AG04450 (cell line): ENCODE data around the gene IFT88. TPM values are rescaled to one million over a fixed set of nuclear protein-coding genes. Genes with fewer than 3 reads are reported as not detected.

Experiments
- CTCF ChIA-PET: fragments of 300-600, 350-600 bp; formaldehyde crosslinking; extraction: SDS; loops from one replicate; lab custom pipeline; 2022; ENCODE audit warnings: antibody characterized with exemption, inconsistent platforms; lab: Charles Lee
- POLR2A ChIA-PET: fragments of 350-600 bp; formaldehyde crosslinking; extraction: SDS; loops from one replicate; lab custom pipeline; 2021; ENCODE audit warnings: antibody characterized with exemption, inconsistent platforms; lab: Yijun Ruan, JAX
- DNase-seq: peaks from one replicate; pipeline ENCODE4 v3.0.0-alpha.2; 2011; ENCODE audit warnings: low read depth, low spot score
- H3K27ac ChIP-seq: one replicate; pipeline ENCODE4 v1.5.1; 2012; ENCODE audit warnings: low read depth, low read length, control low read depth
- H3K27me3 ChIP-seq: one replicate; pipeline ENCODE4 v1.6.0; 2012; ENCODE audit warnings: low read length; ENCODE audit not compliant: control insufficient read depth, insufficient read depth
- H3K4me3 ChIP-seq: 2 replicates; pipeline ENCODE4 v1.5.1; 2011; ENCODE audit warnings: mild to moderate bottlenecking, low read depth, low read length, control low read depth
- H3K9me3 ChIP-seq: 2 replicates; pipeline ENCODE4 v1.5.1; 2012; ENCODE audit warnings: low read length; ENCODE audit not compliant: control insufficient read depth, insufficient read depth
- polyA plus RNA-seq: library from polyadenylated mRNA; depleted of rRNA; stranded (reverse); fragments of >200 nt; gene quantifications from 2 replicates; pipeline ENCODE4 v1.2.3, GENCODE V29; 2011
- TF ChIP-seq, protein P1 (sequence below): IDR thresholded peaks from 2 replicates; pipeline ENCODE4 v1.5.1; 2011; ENCODE audit warnings: low read depth, low read length, control low read depth, inconsistent platforms

The IFT88 gene
- polyA plus RNA-seq, 1 experiment: 15.8 TPM

DNA sequence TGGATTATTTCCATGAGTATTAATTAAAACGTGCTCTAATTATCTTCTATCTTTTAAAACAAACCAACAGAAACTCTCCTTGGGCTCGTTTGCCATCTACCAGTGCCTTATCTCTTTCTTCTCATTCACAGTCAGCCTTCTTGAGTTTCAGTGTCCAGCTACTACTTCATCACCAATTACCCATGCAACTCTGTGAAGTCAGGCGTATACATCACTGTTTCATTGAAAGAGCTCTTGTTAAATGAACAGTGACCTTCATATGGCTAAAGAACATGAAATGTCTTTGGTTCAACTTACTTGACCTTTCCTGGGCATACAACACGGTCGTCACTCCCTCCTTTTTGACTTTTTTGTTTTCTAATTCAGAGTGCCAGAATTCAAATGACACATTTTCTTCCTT lies 5.2 kb upstream of the IFT88 start:
- CTCF ChIA-PET: no interaction called here
- H3K27ac ChIP-seq: no peak overlapping the region
- DNase-seq: no peak
- no peak overlapping the region for H3K4me3 ChIP-seq
- H3K9me3 ChIP-seq: peaks cover 15% of the 10 kb centered on the region
- TF ChIP-seq, protein P1, sequence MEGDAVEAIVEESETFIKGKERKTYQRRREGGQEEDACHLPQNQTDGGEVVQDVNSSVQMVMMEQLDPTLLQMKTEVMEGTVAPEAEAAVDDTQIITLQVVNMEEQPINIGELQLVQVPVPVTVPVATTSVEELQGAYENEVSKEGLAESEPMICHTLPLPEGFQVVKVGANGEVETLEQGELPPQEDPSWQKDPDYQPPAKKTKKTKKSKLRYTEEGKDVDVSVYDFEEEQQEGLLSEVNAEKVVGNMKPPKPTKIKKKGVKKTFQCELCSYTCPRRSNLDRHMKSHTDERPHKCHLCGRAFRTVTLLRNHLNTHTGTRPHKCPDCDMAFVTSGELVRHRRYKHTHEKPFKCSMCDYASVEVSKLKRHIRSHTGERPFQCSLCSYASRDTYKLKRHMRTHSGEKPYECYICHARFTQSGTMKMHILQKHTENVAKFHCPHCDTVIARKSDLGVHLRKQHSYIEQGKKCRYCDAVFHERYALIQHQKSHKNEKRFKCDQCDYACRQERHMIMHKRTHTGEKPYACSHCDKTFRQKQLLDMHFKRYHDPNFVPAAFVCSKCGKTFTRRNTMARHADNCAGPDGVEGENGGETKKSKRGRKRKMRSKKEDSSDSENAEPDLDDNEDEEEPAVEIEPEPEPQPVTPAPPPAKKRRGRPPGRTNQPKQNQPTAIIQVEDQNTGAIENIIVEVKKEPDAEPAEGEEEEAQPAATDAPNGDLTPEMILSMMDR: no peak
- POLR2A ChIA-PET: no interaction called here
- no peaks in the 10 kb centered on the region for H3K27me3 ChIP-seq

DNA sequence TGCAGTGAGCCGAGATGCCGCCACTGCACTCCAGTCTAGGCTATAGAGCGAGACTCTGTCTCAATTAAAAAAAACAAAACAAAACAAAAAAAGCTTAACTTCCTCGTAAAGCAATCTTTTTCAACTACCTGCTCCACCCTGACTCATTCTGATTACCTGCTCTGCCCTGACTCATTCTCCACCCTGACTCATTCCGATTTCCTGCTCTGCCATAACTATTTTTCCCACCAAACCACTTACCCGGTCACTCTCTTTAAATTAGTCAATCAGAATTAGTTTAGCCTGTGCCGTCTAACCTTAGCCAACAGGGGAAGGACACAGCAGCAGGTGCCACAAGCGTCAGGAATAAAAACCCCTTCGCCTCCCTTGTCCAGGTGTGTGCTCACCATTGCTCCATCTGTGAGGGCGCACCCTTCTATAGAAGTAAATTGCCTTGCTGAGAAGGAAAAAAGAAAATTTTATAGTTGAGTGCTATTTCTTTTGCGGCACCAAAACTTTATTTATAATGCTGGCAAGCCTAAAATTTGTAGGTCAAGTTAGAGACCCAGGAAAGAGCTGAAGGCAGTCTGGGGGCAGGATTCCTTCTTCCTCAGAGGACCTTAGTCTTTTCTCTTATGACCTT lies 1.7 kb upstream of the IFT88 start:
- CTCF ChIA-PET: no interaction called here
- no peak for DNase-seq
- Histone ChIP-seq H3K27ac (no peak overlapping the region), H3K9me3 (peaks cover 15% of the 10 kb centered on the region), H3K4me3 (no peak overlapping the region), H3K27me3 (no peaks in the 10 kb centered on the region)
- POLR2A ChIA-PET: no interaction called here
- TF ChIP-seq, protein P1: no peak

DNA sequence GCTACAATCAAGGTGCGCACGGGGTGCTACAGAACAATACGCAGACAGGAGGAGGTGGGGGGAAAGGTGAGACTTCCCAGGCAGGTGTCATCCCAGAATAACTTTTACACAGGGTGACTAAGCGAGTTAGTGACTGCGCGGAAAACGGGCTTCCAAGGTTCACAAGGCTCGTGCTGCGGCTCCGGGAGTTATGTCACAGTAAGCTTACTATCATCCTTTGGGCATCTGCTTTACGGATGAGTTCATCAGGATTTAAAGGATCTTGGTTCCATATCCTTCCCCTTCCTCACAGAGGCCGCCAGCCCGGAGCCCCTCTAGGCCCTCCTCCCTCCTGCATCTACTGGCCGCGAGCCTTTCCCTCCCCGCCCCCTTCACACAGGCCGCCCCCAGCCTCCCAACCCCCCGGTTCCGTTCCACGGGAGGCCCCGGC lies 474 bp upstream of the IFT88 start:
- Histone ChIP-seq H3K27ac (peak overlapping the region; percentile 87), H3K4me3 (peak overlapping the region; percentile 79), H3K9me3 (peaks cover 15% of the 10 kb centered on the region), H3K27me3 (no peaks in the 10 kb centered on the region)
- DNase-seq: peak; percentile 53
- TF ChIP-seq, protein P1: no peak
- ChIA-PET POLR2A (no interaction called here), CTCF (no interaction called here)

DNA sequence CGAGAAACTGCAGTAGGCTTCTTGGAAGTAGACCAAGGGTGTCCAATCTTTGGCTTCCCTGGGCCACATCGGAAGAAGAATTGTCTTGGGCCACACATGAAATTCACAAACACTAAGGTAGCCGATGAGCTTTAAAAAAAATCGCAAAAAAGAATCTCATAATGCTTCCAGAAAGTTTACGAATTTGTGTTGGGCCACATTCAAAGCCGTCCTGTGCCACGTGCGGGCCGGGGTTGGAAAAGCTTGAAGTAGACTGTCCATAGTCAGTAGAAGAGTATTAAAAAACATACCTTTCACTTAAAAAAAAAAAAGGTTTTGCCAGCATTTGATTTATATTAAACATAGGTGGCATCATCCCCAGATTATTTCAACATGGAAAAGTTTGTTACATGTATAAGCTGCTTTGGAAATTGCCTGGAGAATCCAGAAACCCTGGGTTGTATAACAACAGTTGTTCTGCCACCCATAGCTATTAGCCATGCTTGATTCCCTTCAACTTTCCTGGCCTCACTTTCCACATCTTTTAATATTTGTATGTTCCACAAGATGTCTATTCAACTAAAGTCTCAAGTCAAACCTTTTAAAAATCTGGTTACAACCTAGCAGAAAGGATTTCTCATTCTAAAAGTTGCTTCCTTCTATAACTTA lies 1.0 kb downstream of the IFT88 start:
- peak overlapping the region; percentile 79 for H3K4me3 ChIP-seq
- POLR2A ChIA-PET: interaction anchor here (0.5 to 0.6 kb wide), 2 partner anchors 27 to 136 kb away, joined by 3 to 6 read pairs; partner anchors contain the start of gene IL17D
- DNase-seq: no peak
- H3K27ac ChIP-seq: peak overlapping the region; percentile 87
- H3K27me3 ChIP-seq: no peaks in the 10 kb centered on the region
- H3K9me3 ChIP-seq: peaks cover 15% of the 10 kb centered on the region
- CTCF ChIA-PET: interaction anchor here (0.6 to 1.5 kb wide), 5 partner anchors 20 to 371 kb away, joined by 3 to 7 read pairs (median 5); no protein-coding TSS in a partner anchor
- TF ChIP-seq, protein P1: no peak

DNA sequence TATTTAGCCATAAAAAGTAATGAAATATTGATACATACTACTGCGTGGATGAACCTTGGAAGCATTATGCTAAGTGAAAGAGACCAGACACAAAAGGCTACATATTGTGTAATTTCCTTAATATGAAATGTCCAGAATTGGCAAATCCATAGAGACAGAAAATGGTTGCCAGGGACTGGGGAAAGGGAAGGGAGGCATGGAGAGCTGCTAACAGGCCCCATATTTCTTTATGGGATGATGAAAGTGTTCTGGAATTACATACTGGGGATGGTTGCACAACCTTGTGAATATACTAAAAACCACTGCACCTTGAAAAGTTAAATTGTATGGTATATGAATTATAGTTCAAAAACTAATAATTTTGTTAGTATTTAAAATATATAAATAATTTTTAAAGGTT lies 3.6 kb downstream of the IFT88 start:
- POLR2A ChIA-PET: no interaction called here
- TF ChIP-seq, protein P1: no peak
- no peak overlapping the region for H3K27ac ChIP-seq
- H3K27me3 ChIP-seq: no peaks in the 10 kb centered on the region
- H3K4me3 ChIP-seq: no peak overlapping the region
- H3K9me3 ChIP-seq: peaks cover 6% of the 10 kb centered on the region
- DNase-seq: no peak
- CTCF ChIA-PET: interaction anchor here (1.5 kb wide), 1 partner anchor 22 kb away, joined by 5 read pairs; no protein-coding TSS in a partner anchor
